HepG2 (cell line): ENCODE results near the gene MYCBPAP. TPM values are rescaled to one million over a fixed set of nuclear protein-coding genes. Genes with fewer than 3 reads are reported as not detected.

Source experiments
- ATF7 ChIP-seq, 2 experiments: fragments of 450-650 bp in 1 of 2; sonication (generic) in 1 of 2; formaldehyde crosslinking in 1 of 2; IDR thresholded peaks; 2 replicates each; pipeline versions ENCODE4 v1.4.0 to v1.6.1; 2016 to 2020; ENCODE audit warnings: antibody characterized with exemption in 1 of 2, mild to moderate bottlenecking in 1 of 2, missing genetic modification reagents in 1 of 2
- BCLAF1 ChIP-seq: fragments of 450-650 bp; IDR thresholded peaks from 2 replicates; pipeline ENCODE4 v1.6.1; 2017; ENCODE audit warnings: mild to moderate bottlenecking
- DPF2 ChIP-seq: sonication (generic); formaldehyde crosslinking; IDR thresholded peaks from 2 replicates; pipeline ENCODE4 v1.4.0; 2020; ENCODE audit warnings: mild to moderate bottlenecking, low read depth, missing genetic modification reagents, borderline replicate concordance
- HCFC1 ChIP-seq: fragments of 150-350 bp; IDR thresholded peaks from 2 replicates; pipeline ENCODE4 v1.6.1; 2014; ENCODE audit warnings: low read depth, low read length
- HOXD1 ChIP-seq: sonication (generic); formaldehyde crosslinking; IDR thresholded peaks from 2 replicates; pipeline ENCODE4 v1.5.0; 2020; ENCODE audit warnings: missing genetic modification reagents
- KDM6A ChIP-seq: IDR thresholded peaks from 2 replicates; pipeline ENCODE4 v1.6.1; 2016; ENCODE audit warnings: low read depth
- MXD3 ChIP-seq: IDR thresholded peaks from 2 replicates; pipeline ENCODE4 v1.6.1; 2016; ENCODE audit warnings: mild to moderate bottlenecking, missing biosample characterization, missing genetic modification reagents
- NAIF1 ChIP-seq: sonication (generic); formaldehyde crosslinking; IDR thresholded peaks from 2 replicates; pipeline ENCODE4 v1.5.0; 2020; ENCODE audit warnings: mild to moderate bottlenecking, missing genetic modification reagents, borderline replicate concordance
- NCOA5 ChIP-seq: sonication (generic); formaldehyde crosslinking; IDR thresholded peaks from 2 replicates; pipeline ENCODE4 v1.4.0; 2020; ENCODE audit warnings: missing genetic modification reagents
- NFE2L2 ChIP-seq: fragments of 150-350 bp; IDR thresholded peaks from 2 replicates; pipeline ENCODE4 v1.6.1; 2014; ENCODE audit warnings: low read length
- NR0B2 ChIP-seq: sonication (generic); formaldehyde crosslinking; IDR thresholded peaks from 2 replicates; pipeline ENCODE4 v1.4.0; 2020; ENCODE audit warnings: mild to moderate bottlenecking, missing genetic modification reagents
- PCBP2 ChIP-seq: fragments of 200-400 bp; formaldehyde crosslinking; optimal IDR thresholded peaks from 2 replicates; pipeline ENCODE3; 2018; ENCODE audit warnings: low read length, low read depth; ENCODE audit not compliant: poor library complexity, severe bottlenecking
- RFX3 ChIP-seq: IDR thresholded peaks from 2 replicates; pipeline ENCODE4 v1.6.1; 2016; ENCODE audit warnings: missing biosample characterization, missing genetic modification reagents
- UBTF ChIP-seq: sonication (generic); formaldehyde crosslinking; IDR thresholded peaks from 2 replicates; pipeline ENCODE4 v1.4.0; 2020; ENCODE audit warnings: mild to moderate bottlenecking, missing genetic modification reagents
- ZBTB33 ChIP-seq: sonication (generic); formaldehyde crosslinking; IDR thresholded peaks from 2 replicates; pipeline ENCODE4 v1.4.0; 2020; ENCODE audit warnings: missing genetic modification reagents
- ZC3H13 ChIP-seq: sonication (generic); formaldehyde crosslinking; IDR thresholded peaks from 2 replicates; pipeline ENCODE4 v1.8.1; 2023; ENCODE audit warnings: mild to moderate bottlenecking, missing genetic modification reagents, moderate library complexity
- ZNF510 ChIP-seq: sonication (generic); formaldehyde crosslinking; IDR thresholded peaks from 2 replicates; pipeline ENCODE4 v1.4.0; 2020; ENCODE audit warnings: low read depth, mild to moderate bottlenecking, missing genetic modification reagents
- ZNF513 ChIP-seq: sonication (generic); formaldehyde crosslinking; conservative IDR thresholded peaks from 2 replicates; pipeline ENCODE4 v1.5.0; 2020; ENCODE audit warnings: missing genetic modification reagents
- ZNF678 ChIP-seq: sonication (generic); formaldehyde crosslinking; IDR thresholded peaks from 2 replicates; pipeline ENCODE4 v1.4.0; 2020; ENCODE audit warnings: mild to moderate bottlenecking, missing genetic modification reagents
- polyA plus RNA-seq, 8 experiments: library from polyadenylated mRNA; depleted of rRNA in 3 of 8; stranded (reverse) in 7 of 8; unstranded in 1 of 8; fragments of >200 nt; fragmentation: Illumina TruSeq in 4 of 8; extraction: Trizol in 4 of 8; gene quantifications; 2 replicates each; pipeline versions ENCODE4 v1.2.1 to v1.2.3, GENCODE V29; 2011 to 2016; ENCODE audit warnings: low read depth in 4 of 8, missing spikeins in 1 of 8, mixed read lengths in 1 of 8; ENCODE audit not compliant: insufficient read depth in 1 of 8
- total RNA-seq, 5 experiments: library from RNA; depleted of rRNA; stranded (reverse); fragments of >200 nt; fragmentation: Illumina TruSeq; extraction: Trizol; gene quantifications; 2 replicates each; pipeline ENCODE4 v1.2.3, GENCODE V29; 2016; ENCODE audit warnings: low read depth in 1 of 5

The MYCBPAP gene
- total and polyA plus RNA-seq, 2 of the 13 experiments (the other 11 are each of a cell fraction or from before 2014, with no cell fraction given): 0.22 to 0.24 TPM

- TF ChIP-seq KDM6A (CRISPR knock-in tag): no peak
- TF ChIP-seq DPF2 (CRISPR knock-in tag): no peak
- TF ChIP-seq NR0B2 (CRISPR knock-in tag): 0 out of 2 replicates have a peak, but pooled peaks have one; percentile 20
- TF ChIP-seq HOXD1 (CRISPR knock-in tag): peak; percentile 79; the same call in 1 of the 2 replicates
- TF ChIP-seq BCLAF1: no peak
- TF ChIP-seq PCBP2: no peak
- TF ChIP-seq ZNF513 (CRISPR knock-in tag): peak; percentile 99
- TF ChIP-seq UBTF (CRISPR knock-in tag): peak; percentile 86
- TF ChIP-seq NAIF1 (CRISPR knock-in tag): no peak
- TF ChIP-seq HCFC1: no peak
- peak; percentile 83 for TF ChIP-seq MXD3 (CRISPR knock-in tag)
- peak; percentile 52; the same call in 1 of the 2 replicates for TF ChIP-seq ZNF678 (CRISPR knock-in tag)
- peak; percentile 78; the same call in 1 of the 2 replicates for TF ChIP-seq ZC3H13 (CRISPR knock-in tag)
- TF ChIP-seq RFX3: no peak
- TF ChIP-seq ZNF510 (CRISPR knock-in tag): peak; percentile 20; the same call in 1 of the 2 replicates
- TF ChIP-seq ZBTB33: 0 out of 2 replicates have a peak, but pooled peaks have one; percentile 28
- no peak for TF ChIP-seq ATF7 (IDR thresholded peaks at IDR 0.05)
- no peak for TF ChIP-seq ATF7 (CRISPR knock-in tag; IDR thresholded peaks at IDR 0.05)
- no peak for TF ChIP-seq NCOA5 (CRISPR knock-in tag)
- no peak for TF ChIP-seq NFE2L2
Measured at GRCh38 chr17:50547035-50547735, 38.9 kb downstream of the MYCBPAP start, which contains the start of gene SPATA20 (continued).
